ENCODE measurements around the gene CCDC7.
"Not testable (repeated sequence)": the region's sequence is repeated elsewhere in the genome, so short reads cannot be mapped to it uniquely, and the experiment has no call there.

The CCDC7 gene

DNA sequence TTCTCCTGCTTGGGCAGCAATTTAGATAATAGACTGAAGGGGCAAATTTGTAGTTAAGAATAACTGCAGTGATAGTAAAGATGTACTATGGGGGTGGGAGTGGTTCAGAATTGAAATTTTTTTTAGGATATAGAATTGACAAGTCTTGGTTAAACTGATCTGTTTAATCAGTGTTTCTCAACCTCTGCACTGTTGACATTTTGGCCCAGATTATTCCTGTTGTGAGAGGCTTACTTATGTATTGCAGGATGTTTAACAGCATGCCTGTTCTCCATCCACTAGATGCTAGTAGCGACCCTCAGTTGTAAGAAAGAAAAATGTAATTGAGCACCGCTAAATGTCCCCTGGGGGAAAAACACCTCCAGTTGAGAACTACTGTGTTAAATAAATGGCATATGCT lies 176.5 kb downstream of the CCDC7 start:
- TF ChIP-seq, protein P1, sequence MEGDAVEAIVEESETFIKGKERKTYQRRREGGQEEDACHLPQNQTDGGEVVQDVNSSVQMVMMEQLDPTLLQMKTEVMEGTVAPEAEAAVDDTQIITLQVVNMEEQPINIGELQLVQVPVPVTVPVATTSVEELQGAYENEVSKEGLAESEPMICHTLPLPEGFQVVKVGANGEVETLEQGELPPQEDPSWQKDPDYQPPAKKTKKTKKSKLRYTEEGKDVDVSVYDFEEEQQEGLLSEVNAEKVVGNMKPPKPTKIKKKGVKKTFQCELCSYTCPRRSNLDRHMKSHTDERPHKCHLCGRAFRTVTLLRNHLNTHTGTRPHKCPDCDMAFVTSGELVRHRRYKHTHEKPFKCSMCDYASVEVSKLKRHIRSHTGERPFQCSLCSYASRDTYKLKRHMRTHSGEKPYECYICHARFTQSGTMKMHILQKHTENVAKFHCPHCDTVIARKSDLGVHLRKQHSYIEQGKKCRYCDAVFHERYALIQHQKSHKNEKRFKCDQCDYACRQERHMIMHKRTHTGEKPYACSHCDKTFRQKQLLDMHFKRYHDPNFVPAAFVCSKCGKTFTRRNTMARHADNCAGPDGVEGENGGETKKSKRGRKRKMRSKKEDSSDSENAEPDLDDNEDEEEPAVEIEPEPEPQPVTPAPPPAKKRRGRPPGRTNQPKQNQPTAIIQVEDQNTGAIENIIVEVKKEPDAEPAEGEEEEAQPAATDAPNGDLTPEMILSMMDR (IDR thresholded peaks at IDR 0.05; ENCODE audit: borderline replicate concordance, insufficient read depth, low read depth, low read length), result no peak

DNA sequence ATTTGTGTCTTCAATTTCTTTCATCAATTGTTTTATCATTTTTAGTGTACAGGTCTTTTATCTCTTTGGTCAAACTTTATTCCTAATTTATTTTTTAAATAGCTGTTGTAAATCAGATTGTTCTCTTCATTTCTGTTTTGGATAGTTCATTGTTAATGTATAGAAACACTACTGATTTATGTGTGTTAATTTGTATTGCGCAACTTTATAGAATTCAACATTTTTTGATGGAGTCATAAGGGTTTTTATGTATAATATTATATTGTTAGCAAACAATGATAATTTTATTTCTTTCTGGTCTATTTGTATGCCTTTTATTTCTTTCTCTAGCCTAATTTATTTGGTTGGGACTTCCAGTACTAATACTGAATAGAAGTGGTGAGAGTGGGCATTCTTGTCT lies 181.2 kb downstream of the CCDC7 start:
- TF ChIP-seq, protein P1 (IDR thresholded peaks at IDR 0.05; ENCODE audit: borderline replicate concordance, insufficient read depth, low read depth, low read length), result no peak
- H3K4me3 ChIP-seq (ENCODE audit: low read depth, low read length), result no peak overlapping the region

More for the DNA sequence above, 176.5 kb downstream of the CCDC7 start:
- H3K4me3 ChIP-seq (ENCODE audit: low read depth, low read length), result no peak overlapping the region

DNA sequence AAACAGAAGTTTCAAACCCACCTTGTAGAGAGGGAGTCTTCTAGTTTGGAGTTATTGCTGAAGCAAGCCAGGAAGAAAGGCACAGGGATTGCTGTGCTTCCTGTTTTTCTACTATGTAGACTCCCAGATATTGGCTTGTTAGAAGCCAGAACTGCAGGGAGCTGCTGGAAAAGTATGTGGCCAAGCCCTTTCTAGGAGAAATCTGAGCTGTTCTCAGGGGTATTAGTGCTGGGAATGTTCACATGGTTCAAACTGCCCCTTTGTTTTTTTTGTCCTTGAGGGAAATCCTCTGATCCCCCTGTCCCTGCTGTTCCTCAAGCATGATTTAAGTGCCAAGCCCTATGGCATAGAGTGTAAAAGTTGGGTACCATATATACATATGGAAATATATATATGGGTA lies 184.0 kb downstream of the CCDC7 start:
- no peak overlapping the region for H3K4me3 ChIP-seq (ENCODE audit: low read depth, low read length)
- TF ChIP-seq, protein P1 (IDR thresholded peaks at IDR 0.05; ENCODE audit: borderline replicate concordance, insufficient read depth, low read depth, low read length), result no peak

DNA sequence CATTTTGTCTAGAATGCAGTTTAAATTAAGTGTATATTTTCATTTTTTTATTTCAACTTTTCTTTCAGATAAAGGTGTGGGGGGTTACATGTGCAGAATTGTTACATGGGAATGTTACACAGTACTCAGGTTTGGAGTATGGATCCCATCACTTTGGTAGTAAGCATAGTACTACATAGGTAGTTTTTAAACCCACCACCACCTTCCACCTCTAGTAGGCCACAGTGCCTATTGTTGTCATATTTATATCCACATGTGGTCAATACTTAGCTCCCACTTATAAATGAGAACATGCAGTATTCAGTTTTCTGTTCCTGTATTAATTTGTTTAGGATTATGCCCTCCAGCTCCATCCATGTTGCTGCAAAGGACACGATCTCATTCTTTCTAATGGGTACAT lies 200.6 kb downstream of the CCDC7 start:
- no peak overlapping the region for H3K4me3 ChIP-seq (ENCODE audit: low read depth, low read length)
- TF ChIP-seq, protein P1 (IDR thresholded peaks at IDR 0.05; ENCODE audit: borderline replicate concordance, insufficient read depth, low read depth, low read length), result no peak

DNA sequence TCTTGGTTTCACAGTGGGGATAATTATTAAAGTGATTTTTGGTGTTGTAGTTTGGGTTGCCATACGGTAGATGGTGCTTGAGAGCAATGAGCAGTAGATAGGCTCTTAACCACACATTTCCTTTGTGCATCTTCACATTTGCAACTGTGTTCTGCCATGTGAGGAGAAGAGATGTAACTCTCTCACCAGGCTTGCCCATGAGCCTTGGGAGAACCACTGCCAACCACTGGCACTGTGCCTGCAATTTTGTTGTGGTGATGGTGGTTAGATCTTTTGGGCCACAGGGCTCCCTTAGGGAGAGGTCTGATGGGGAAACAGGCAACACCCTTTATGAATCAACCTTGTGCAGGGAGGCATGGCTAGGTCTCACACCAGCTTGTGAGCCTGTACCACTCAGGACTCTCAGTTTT lies 204.3 kb downstream of the CCDC7 start:
- no peak overlapping the region for H3K4me3 ChIP-seq (ENCODE audit: low read depth, low read length)
- TF ChIP-seq, protein P1 (IDR thresholded peaks at IDR 0.05; ENCODE audit: borderline replicate concordance, insufficient read depth, low read depth, low read length), result 0 out of 2 replicates have a peak, but pooled peaks have one; percentile 21

DNA sequence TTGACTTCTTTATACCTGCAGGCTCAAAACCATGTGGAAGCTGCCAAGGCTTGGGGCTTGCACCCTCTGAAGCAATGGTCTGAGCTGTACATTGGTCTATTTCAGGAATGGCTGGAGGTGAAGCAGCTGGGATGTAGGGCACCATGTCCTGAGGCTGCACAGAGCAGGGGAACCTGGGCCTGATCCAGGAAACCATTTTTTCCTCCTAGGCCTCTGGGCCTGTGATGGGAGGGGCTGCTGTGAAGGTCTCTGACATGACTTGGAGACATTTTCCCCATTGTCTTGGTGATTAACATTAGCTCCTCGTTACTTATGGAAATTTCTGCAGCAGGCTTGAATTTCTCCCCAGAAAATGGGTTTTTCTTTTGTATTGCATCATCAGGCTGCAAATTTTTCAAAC lies 211.5 kb downstream of the CCDC7 start:
- not testable (repeated sequence) for H3K4me3 ChIP-seq (ENCODE audit: low read depth, low read length)

DNA sequence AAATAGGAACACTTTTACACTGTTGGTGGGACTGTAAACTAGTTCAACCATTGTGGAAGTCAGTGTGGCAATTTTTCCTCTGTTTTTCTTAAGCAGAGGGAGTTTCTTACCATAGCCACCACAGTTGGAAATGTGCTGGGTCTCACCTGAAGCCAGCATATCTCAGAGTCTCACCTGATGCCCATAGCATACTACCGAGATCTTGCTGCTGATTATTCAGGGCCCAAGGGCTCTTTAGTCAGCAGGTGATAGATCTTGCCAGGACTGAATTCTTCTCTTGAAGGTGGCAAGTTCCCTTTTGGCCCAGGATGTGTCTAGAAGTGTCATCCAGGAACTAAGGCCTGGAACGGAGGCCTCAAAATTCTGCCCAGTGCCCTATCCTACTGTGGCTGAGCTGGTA lies 215.4 kb downstream of the CCDC7 start:
- TF ChIP-seq, protein P1 (IDR thresholded peaks at IDR 0.05; ENCODE audit: borderline replicate concordance, insufficient read depth, low read depth, low read length), result no peak
- no peak overlapping the region for H3K4me3 ChIP-seq (ENCODE audit: low read depth, low read length)

Measured in GM12875 (cell line).